IPS DF 19.7 (cell line): ENCODE measurements around the gene MGST2.
"Not testable (repeated sequence)": the region's sequence is repeated elsewhere in the genome, so short reads cannot be mapped to it uniquely, and the experiment has no call there.

Experiments
- DNase-seq: peaks from one replicate; pipeline ENCODE4 v3.0.0-alpha.2; 2013; ENCODE audit warnings: low read depth, low spot score

Gene MGST2

GRCh38 chr4:139665690-139666529, at the start of gene MGST2:
TSS of gene MGST2 (plus strand) at chr4:139665819. CDS start at chr4:139666020, 201 bp downstream.
- DNase-seq: no peak

- DNase-seq: no peak
These were observed 47.7 kb upstream of the MGST2 start for GRCh38 chr4:139617702-139618490.

- no peak for DNase-seq
These were observed 46.0 kb upstream of the MGST2 start for GRCh38 chr4:139619644-139620043.

GRCh38 chr4:139622901-139623381, 42.7 kb upstream of the MGST2 start:
- no peak for DNase-seq

GRCh38 chr4:139624441-139625092, 41.1 kb upstream of the MGST2 start:
- no peak for DNase-seq

GRCh38 chr4:139625093-139625455, 40.5 kb upstream of the MGST2 start:
- DNase-seq: no peak

GRCh38 chr4:139625482-139625881, 40.1 kb upstream of the MGST2 start:
- DNase-seq: no peak

GRCh38 chr4:139628184-139629012, 37.2 kb upstream of the MGST2 start:
- no peak for DNase-seq

- DNase-seq: no peak
These were observed 36.0 kb upstream of the MGST2 start for GRCh38 chr4:139629436-139630125.

- DNase-seq: no peak
These were observed 35.5 kb upstream of the MGST2 start for GRCh38 chr4:139630126-139630495.

GRCh38 chr4:139630991-139631390, 34.6 kb upstream of the MGST2 start:
- no peak for DNase-seq

- DNase-seq: no peak
These were observed 33.8 kb upstream of the MGST2 start for GRCh38 chr4:139631791-139632190.

- not testable (repeated sequence) for DNase-seq
These were observed 32.9 kb upstream of the MGST2 start for GRCh38 chr4:139632739-139633138.

- no peak for DNase-seq
These were observed 32.4 kb upstream of the MGST2 start for GRCh38 chr4:139633195-139633594.

- DNase-seq: no peak
These were observed 32.0 kb upstream of the MGST2 start for GRCh38 chr4:139633661-139634060.

GRCh38 chr4:139635966-139636365, 29.7 kb upstream of the MGST2 start:
- DNase-seq: no peak

GRCh38 chr4:139638306-139638705, 27.3 kb upstream of the MGST2 start:
- DNase-seq: not testable (repeated sequence)

GRCh38 chr4:139639654-139640053, 26.0 kb upstream of the MGST2 start:
- no peak for DNase-seq

- no peak for DNase-seq
These were observed 24.4 kb upstream of the MGST2 start for GRCh38 chr4:139641218-139641617.

- DNase-seq: no peak
These were observed 23.3 kb upstream of the MGST2 start for GRCh38 chr4:139642364-139642763.
